ENCODE results near the gene TMEM132E. TPM values are rescaled to one million over a fixed set of nuclear protein-coding genes. Genes with fewer than 3 reads are reported as not detected.

The TMEM132E gene
- total and polyA plus RNA-seq, 2 donors from 2014 or later = 1.1 to 4.3 TPM

- Histone ChIP-seq H3K27me3 (ENCODE audit: control insufficient read depth, insufficient read depth, low read length) (peaks cover 7% of the 10 kb centered on the region), H3K4me1 (ENCODE audit: control insufficient read depth in 2 of 3, insufficient read depth in 2 of 3, low read depth in 1 of 3, low read length in 3 of 3) (peaks cover 3 to 23% (median 20%) of the 10 kb centered on the region in 3 donors), H3K36me3 (ENCODE audit: control insufficient read depth in 2 of 3, insufficient read depth in 3 of 3, low read length in 3 of 3) (no peaks in the 10 kb centered on the region), H3K27ac (ENCODE audit: low read depth in 2 of 2, low read length in 2 of 2) (no peak overlapping the region), H3K4me3 (ENCODE audit: low read length in 3 of 3) (no peak overlapping the region), H3K9me3 (ENCODE audit: control insufficient read depth in 2 of 3, insufficient read depth in 1 of 3, low read length in 3 of 3) (no peaks in the 10 kb centered on the region), H3K9ac (ENCODE audit: low read length in 3 of 3) (no peak overlapping the region)
- TF ChIP-seq, protein P1, sequence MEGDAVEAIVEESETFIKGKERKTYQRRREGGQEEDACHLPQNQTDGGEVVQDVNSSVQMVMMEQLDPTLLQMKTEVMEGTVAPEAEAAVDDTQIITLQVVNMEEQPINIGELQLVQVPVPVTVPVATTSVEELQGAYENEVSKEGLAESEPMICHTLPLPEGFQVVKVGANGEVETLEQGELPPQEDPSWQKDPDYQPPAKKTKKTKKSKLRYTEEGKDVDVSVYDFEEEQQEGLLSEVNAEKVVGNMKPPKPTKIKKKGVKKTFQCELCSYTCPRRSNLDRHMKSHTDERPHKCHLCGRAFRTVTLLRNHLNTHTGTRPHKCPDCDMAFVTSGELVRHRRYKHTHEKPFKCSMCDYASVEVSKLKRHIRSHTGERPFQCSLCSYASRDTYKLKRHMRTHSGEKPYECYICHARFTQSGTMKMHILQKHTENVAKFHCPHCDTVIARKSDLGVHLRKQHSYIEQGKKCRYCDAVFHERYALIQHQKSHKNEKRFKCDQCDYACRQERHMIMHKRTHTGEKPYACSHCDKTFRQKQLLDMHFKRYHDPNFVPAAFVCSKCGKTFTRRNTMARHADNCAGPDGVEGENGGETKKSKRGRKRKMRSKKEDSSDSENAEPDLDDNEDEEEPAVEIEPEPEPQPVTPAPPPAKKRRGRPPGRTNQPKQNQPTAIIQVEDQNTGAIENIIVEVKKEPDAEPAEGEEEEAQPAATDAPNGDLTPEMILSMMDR (IDR thresholded peaks at IDR 0.05; ENCODE audit: borderline replicate concordance, extremely low read depth, insufficient read depth) = no peak
- DNase-seq (peak in 4 of 5 donors; percentile 52 to 66 (median 58)), FAIRE-seq (no peak)
- intact Hi-C loops (cut with DNase I) = no loop called here
Observed at GRCh38 chr17:34626121-34626681, 46.8 kb downstream of the TMEM132E start.

DNA sequence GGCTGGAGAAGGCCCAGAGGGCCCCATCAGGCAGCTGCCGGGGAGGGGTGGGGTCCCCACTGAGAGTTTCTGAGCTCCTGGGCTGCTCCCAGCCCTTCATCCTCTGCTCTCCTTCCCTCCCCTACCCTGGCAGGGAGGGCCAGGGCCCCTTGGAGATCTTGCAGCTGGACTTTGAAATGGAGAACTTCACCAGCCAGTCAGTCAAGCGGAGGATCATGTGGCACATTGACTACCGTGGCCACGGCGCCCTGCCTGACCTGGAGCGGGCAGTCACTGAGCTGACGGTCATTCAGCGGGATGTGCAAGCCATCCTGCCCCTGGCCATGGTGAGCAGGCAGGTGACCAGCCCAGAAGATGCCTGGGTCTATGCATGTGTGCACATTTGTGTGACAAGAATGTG is 49.5 kb downstream of the TMEM132E start:
- no peak overlapping the region for H3K4me3 ChIP-seq (ENCODE audit: low read length in 3 of 3)
- peak overlapping the region in 1 of 2 donors; percentile 32 for H3K27ac ChIP-seq (ENCODE audit: low read depth in 2 of 2, low read length in 2 of 2)
- H3K9ac ChIP-seq (ENCODE audit: low read length in 3 of 3) = no peak overlapping the region
- intact Hi-C loops (cut with DNase I) = no loop called here
- FAIRE-seq (no peak), DNase-seq (peak in 4 of 5 donors; percentile 62 to 73 (median 68))
- H3K9me3 ChIP-seq (ENCODE audit: control insufficient read depth in 2 of 3, insufficient read depth in 1 of 3, low read length in 3 of 3) = no peaks in the 10 kb centered on the region
- no peaks in the 10 kb centered on the region for H3K36me3 ChIP-seq (ENCODE audit: control insufficient read depth in 2 of 3, insufficient read depth in 3 of 3, low read length in 3 of 3)
- peaks cover 3 to 20% (median 18%) of the 10 kb centered on the region in 3 donors for H3K4me1 ChIP-seq (ENCODE audit: control insufficient read depth in 2 of 3, insufficient read depth in 2 of 3, low read depth in 1 of 3, low read length in 3 of 3)
- H3K27me3 ChIP-seq (ENCODE audit: control insufficient read depth, insufficient read depth, low read length) = peaks cover 7% of the 10 kb centered on the region
- TF ChIP-seq, protein P1 (IDR thresholded peaks at IDR 0.05; ENCODE audit: borderline replicate concordance, extremely low read depth, insufficient read depth) = no peak

- Histone ChIP-seq H3K27ac (ENCODE audit: low read depth in 2 of 2, low read length in 2 of 2) (no peak overlapping the region), H3K4me1 (ENCODE audit: control insufficient read depth in 2 of 3, insufficient read depth in 2 of 3, low read depth in 1 of 3, low read length in 3 of 3) (peaks cover 0 to 6% (median 4%) of the 10 kb centered on the region in 3 donors), H3K4me3 (ENCODE audit: low read length in 3 of 3) (no peak overlapping the region), H3K36me3 (ENCODE audit: control insufficient read depth in 2 of 3, insufficient read depth in 3 of 3, low read length in 3 of 3) (no peaks in the 10 kb centered on the region), H3K27me3 (ENCODE audit: control insufficient read depth, insufficient read depth, low read length) (peaks cover 6% of the 10 kb centered on the region), H3K9me3 (ENCODE audit: control insufficient read depth in 2 of 3, insufficient read depth in 1 of 3, low read length in 3 of 3) (no peaks in the 10 kb centered on the region), H3K9ac (ENCODE audit: low read length in 3 of 3) (no peak overlapping the region)
- intact Hi-C loops (cut with DNase I) = loop anchor here (10.0 kb wide), 1 partner anchor 209 kb away; no protein-coding TSS in a partner anchor
- peak in 1 of 5 donors; percentile 51 for DNase-seq
- TF ChIP-seq, protein P1 (IDR thresholded peaks at IDR 0.05; ENCODE audit: borderline replicate concordance, extremely low read depth, insufficient read depth) = no peak
- no peak for FAIRE-seq
Observed at GRCh38 chr17:34633351-34633750, 54.0 kb downstream of the TMEM132E start.

Data from kidney (tissue), 14 donors.